Calu3 (cell line): ENCODE measurements around the gene IFNGR2. TPM values are rescaled to one million over a fixed set of nuclear protein-coding genes. Genes with fewer than 3 reads are reported as not detected.

Source experiments
- BruUV-seq: library from RNA; stranded (reverse); fragments of 400-500 nt; replicated peaks from 2 replicates; lab custom pipeline; 2021; lab: Mats Ljungman, UMichigan
- CTCF ChIA-PET: fragments of 300-600 bp; sonication (Branson Sonifier 250); formaldehyde crosslinking; loops from one replicate; lab custom pipeline; 2022; ENCODE audit warnings: antibody characterized with exemption; lab: Charles Lee
- DNase-seq: peaks from one replicate; pipeline ENCODE4 v3.0.0; 2022
- H3K27ac Mint-ChIP-seq: one replicate; pipeline ENCODE4 v1.8.0; 2022; ENCODE audit warnings: mixed read lengths; ENCODE audit not compliant: unreplicated experiment
- H3K27me3 Mint-ChIP-seq: one replicate; pipeline ENCODE4 v1.8.0; 2022; ENCODE audit warnings: mixed read lengths; ENCODE audit not compliant: unreplicated experiment
- H3K36me3 Mint-ChIP-seq: one replicate; pipeline ENCODE4 v1.8.0; 2022; ENCODE audit warnings: mild to moderate bottlenecking, moderate library complexity, mixed read lengths; ENCODE audit not compliant: insufficient read depth, unreplicated experiment
- H3K4me1 Mint-ChIP-seq: one replicate; pipeline ENCODE4 v1.8.0; 2022; ENCODE audit warnings: mild to moderate bottlenecking, low read depth, mixed read lengths; ENCODE audit not compliant: unreplicated experiment
- H3K4me3 Mint-ChIP-seq: one replicate; pipeline ENCODE4 v1.8.0; 2022; ENCODE audit warnings: mild to moderate bottlenecking, low read depth, moderate library complexity, mixed read lengths; ENCODE audit not compliant: unreplicated experiment
- H3K9me3 Mint-ChIP-seq: one replicate; pipeline ENCODE4 v1.8.0; 2022; ENCODE audit warnings: low read depth, mixed read lengths; ENCODE audit not compliant: unreplicated experiment
- CTCF ChIP-seq: fragments of 200-600 bp; IDR thresholded peaks from one replicate; pipeline ENCODE4 v1.8.0; 2022; ENCODE audit warnings: antibody characterized with exemption; ENCODE audit not compliant: unreplicated experiment
- intact Hi-C: fragments of 100-400 bp; cut with micrococcal nuclease; formaldehyde crosslinking; loops from one replicate; pipeline ENCODE4 v1.10.0; 2022; ENCODE audit not compliant: unreplicated experiment
- total RNA-seq: library from RNA; stranded (reverse); gene quantifications from 2 replicates; pipeline ENCODE4 v1.2.3, GENCODE V29; 2022

The IFNGR2 gene
- total RNA-seq, 1 experiment from 2014 or later = 59.8 TPM

GRCh38 chr21:33412832-33413519, 9.8 kb downstream of the IFNGR2 start:
- intact Hi-C loops = loop anchor here (2.0 kb wide), 1 partner anchor 52 kb away; no protein-coding TSS in a partner anchor
- Mint-ChIP-seq H3K36me3 (peaks cover 58% of the 10 kb centered on the region), H3K27ac (peak overlapping the region; percentile 81)

GRCh38 chr21:33414068-33414467, 10.9 kb downstream of the IFNGR2 start:
- no TSS peak for BruUV-seq
- intact Hi-C loops = no loop called here
- TF ChIP-seq CTCF = no peak
- CTCF ChIA-PET = no interaction called here
- Mint-ChIP-seq H3K36me3 (peaks cover 64% of the 10 kb centered on the region), H3K4me3 (no peak overlapping the region), H3K4me1 (peaks cover 51% of the 10 kb centered on the region), H3K27me3 (no peaks in the 10 kb centered on the region), H3K9me3 (no peaks in the 10 kb centered on the region), H3K27ac (no peak overlapping the region)
- no peak for DNase-seq

More at GRCh38 chr21:33412832-33413519, 9.8 kb downstream of the IFNGR2 start:
- Mint-ChIP-seq H3K4me1 (peaks cover 40% of the 10 kb centered on the region), H3K27me3 (no peaks in the 10 kb centered on the region), H3K4me3 (peak overlapping the region; percentile 44), H3K9me3 (no peaks in the 10 kb centered on the region)
- DNase-seq = peak; percentile 46
- TF ChIP-seq CTCF = no peak
- BruUV-seq = TSS peak; percentile 64
- CTCF ChIA-PET = interaction anchor here (0.6 to 1.3 kb wide), 6 partner anchors 9 to 67 kb away, joined by 3 to 7 read pairs (median 4); partner anchors contain the start of gene TMEM50B

- no peak for TF ChIP-seq CTCF
- CTCF ChIA-PET = no interaction called here
- Mint-ChIP-seq H3K4me1 (peaks cover 59% of the 10 kb centered on the region), H3K4me3 (no peak overlapping the region), H3K27me3 (no peaks in the 10 kb centered on the region), H3K36me3 (peaks cover 72% of the 10 kb centered on the region), H3K27ac (no peak overlapping the region), H3K9me3 (no peaks in the 10 kb centered on the region)
- DNase-seq = no peak
- intact Hi-C loops = loop anchor here (5.0 kb wide), 1 partner anchor 33 kb away; no protein-coding TSS in a partner anchor
- BruUV-seq = no TSS peak
These were observed 11.7 kb downstream of the IFNGR2 start for GRCh38 chr21:33414926-33415325.

- intact Hi-C loops = loop anchor here (5.0 kb wide), 1 partner anchor 36 kb away; no protein-coding TSS in a partner anchor
- Mint-ChIP-seq H3K4me3 (no peak overlapping the region), H3K27me3 (no peaks in the 10 kb centered on the region), H3K36me3 (peaks cover 73% of the 10 kb centered on the region), H3K9me3 (no peaks in the 10 kb centered on the region), H3K4me1 (peaks cover 35% of the 10 kb centered on the region), H3K27ac (peak overlapping the region; percentile 81)
- CTCF ChIA-PET = no interaction called here
- TF ChIP-seq CTCF = no peak
- DNase-seq = no peak
- BruUV-seq = no TSS peak
These were observed 15.5 kb downstream of the IFNGR2 start for GRCh38 chr21:33418691-33419090.
